ENCODE data around the gene CYP2B6.
"Not testable (repeated sequence)": the region's sequence is repeated elsewhere in the genome, so short reads cannot be mapped to it uniquely, and the experiment has no call there.

The CYP2B6 gene

GRCh38 chr19:40990972-40991381 lies at the start of gene CYP2B6:
Gene CYP2B6 (plus strand): TSS chr19:40991282. CDS start chr19:40991306, 24 bp downstream.
- FAIRE-seq: no peak
- DNase-seq (ENCODE audit: insufficient read length, low spot score): no peak

GRCh38 chr19:40941481-40942219 lies 49.4 kb upstream of the CYP2B6 start:
- no peak for DNase-seq (ENCODE audit: insufficient read length, low spot score)
- FAIRE-seq: no peak

DNA sequence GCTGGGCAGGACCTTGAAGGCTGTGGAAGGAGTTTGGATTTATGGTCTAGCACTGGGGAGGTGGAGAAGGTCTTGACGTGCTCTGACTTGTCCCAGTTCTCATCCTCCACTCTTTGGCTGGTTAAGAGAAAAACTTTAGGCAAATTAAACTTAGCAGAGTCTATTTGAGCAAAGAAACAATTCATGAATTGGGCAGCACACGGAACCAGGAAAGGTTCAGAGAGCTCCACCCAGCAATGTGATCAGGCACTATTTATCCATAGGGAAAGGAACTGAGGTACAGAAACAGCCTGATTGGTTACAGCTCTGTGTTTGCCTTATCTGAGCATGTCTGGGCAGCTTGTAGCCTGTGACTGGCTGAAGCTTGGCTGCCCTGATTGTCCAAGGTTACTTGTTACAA lies 45.4 kb upstream of the CYP2B6 start:
- FAIRE-seq (no peak), DNase-seq (ENCODE audit: insufficient read length, low spot score) (no peak)

DNA sequence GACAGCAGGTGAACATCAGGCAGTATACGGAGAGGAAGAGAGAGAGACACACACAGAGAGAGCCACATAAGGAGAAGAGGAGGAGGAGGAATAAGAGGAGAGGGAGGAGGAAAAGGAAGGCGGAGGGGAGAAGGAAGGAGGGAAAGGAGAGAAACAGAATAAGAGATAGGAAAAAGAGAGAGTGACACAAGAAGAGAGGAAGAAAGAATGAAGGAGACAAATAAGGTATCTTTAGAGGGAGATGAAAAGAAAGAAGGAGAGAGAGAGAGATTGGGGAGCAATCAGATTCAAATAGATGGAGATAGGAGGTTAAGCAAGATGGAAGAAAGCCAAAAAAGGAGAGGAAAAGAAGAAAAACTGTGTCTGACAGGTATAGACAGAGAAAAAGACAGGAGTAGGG lies 44.0 kb upstream of the CYP2B6 start:
- DNase-seq (ENCODE audit: insufficient read length, low spot score) (no peak), FAIRE-seq (no peak)

DNA sequence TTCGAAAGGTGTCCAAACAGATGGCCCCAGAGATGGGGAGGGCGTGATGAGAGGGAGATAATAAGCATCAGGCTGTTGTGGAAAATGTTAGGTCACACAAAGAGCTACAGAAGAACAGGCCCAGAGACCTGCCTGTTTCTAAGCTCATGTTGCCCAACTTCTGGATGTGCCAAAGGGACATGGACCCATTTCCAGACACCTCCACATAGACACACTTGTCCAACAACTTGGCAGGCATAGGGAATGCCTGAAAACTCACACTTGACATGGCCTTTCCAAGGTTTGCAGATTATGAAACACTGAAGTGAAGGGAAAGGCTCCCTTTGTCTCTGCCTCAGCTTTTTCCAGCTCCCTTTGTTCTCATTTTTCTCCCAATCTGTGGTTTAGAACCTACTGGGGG lies 43.5 kb upstream of the CYP2B6 start:
- FAIRE-seq (no peak), DNase-seq (ENCODE audit: insufficient read length, low spot score) (no peak)

GRCh38 chr19:40948580-40949299 lies 42.3 kb upstream of the CYP2B6 start:
- DNase-seq (ENCODE audit: insufficient read length, low spot score): no peak
- FAIRE-seq: no peak

GRCh38 chr19:40954573-40954972 lies 36.5 kb upstream of the CYP2B6 start:
- DNase-seq (ENCODE audit: insufficient read length, low spot score) (no peak), FAIRE-seq (no peak)

GRCh38 chr19:40959338-40959737 lies 31.7 kb upstream of the CYP2B6 start:
- no peak for DNase-seq (ENCODE audit: insufficient read length, low spot score)
- FAIRE-seq: no peak

DNA sequence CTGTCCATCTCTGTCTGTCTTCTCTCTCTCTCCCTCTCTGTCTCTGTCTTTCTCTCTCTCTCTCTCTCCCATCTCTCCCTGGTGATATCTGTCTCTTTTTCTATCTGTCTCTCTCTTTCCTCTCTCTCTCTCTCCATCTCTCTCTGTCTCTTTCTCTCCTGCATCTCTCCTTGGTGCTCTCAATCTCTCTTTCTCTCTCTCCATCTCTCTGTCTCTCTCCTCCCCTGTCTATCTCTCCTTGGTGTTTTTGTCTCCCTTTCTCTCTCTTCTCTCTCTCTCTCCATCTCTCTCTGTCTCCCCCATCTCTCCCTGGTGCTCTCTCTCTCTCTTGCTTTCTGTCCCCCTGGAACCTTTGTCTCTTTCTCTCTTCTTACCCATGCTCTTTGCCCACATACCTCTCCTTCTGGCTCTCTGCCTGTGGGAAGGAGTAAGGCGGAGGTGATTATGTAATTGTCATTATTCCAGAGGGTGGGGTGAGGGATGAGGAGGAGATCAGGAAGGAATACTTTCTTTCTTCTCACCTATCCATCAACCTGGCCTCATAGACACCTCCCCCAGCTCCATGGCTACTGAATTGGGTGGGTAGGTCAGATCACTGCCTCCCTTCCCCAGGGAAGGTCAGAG lies 30.9 kb upstream of the CYP2B6 start:
- no peak for FAIRE-seq
- no peak for DNase-seq (ENCODE audit: insufficient read length, low spot score)

GRCh38 chr19:40960780-40961179 lies 30.3 kb upstream of the CYP2B6 start:
- FAIRE-seq (no peak), DNase-seq (ENCODE audit: insufficient read length, low spot score) (no peak)

- no peak for FAIRE-seq
- DNase-seq (ENCODE audit: insufficient read length, low spot score): no peak
These were observed 28.6 kb upstream of the CYP2B6 start for GRCh38 chr19:40962460-40962961.

- not testable (repeated sequence) for FAIRE-seq; DNase-seq (ENCODE audit: insufficient read length, low spot score)
These were observed 26.7 kb upstream of the CYP2B6 start for GRCh38 chr19:40964361-40964760.

- DNase-seq (ENCODE audit: insufficient read length, low spot score); FAIRE-seq: not testable (repeated sequence)
These were observed 25.7 kb upstream of the CYP2B6 start for GRCh38 chr19:40965351-40965750.

DNA sequence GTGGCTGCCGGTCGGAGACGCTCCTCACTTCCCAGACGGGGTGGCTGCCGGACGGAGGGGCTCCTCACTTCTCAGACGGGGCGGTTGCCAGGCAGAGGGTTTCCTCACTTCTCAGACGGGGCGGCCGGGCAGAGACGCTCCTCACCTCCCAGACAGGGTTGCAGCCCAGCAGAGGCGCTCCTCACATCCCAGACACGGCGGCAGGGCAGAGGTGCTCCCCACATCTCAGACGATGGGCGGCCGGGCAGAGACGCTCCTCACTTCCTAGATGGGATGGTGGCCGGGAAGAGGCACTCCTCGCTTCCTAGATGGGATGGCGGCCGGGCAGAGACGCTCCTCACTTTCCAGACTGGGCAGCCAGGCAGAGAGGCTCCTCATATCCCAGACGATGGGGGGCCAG lies 24.5 kb upstream of the CYP2B6 start:
- not testable (repeated sequence) for DNase-seq (ENCODE audit: insufficient read length, low spot score); FAIRE-seq

DNA sequence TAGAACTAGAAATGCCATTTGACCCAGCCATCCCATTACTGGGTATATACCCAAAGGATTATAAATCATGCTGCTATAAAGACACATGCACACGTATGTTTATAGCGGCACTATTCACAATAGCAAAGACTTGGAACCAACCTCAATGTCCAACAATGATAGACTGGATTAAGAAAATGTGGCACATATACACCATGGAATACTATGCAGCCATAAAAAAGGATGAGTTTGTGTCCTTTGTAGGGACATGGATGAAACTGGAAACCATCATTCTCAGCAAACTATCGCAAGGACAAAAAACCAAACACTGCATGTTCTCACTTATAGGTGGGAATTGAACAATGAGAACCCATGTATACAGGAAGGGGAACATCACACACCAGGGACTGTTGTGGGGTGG lies 23.0 kb upstream of the CYP2B6 start:
- not testable (repeated sequence) for DNase-seq (ENCODE audit: insufficient read length, low spot score); FAIRE-seq

- DNase-seq (ENCODE audit: insufficient read length, low spot score); FAIRE-seq: not testable (repeated sequence)
These were observed 21.4 kb upstream of the CYP2B6 start for GRCh38 chr19:40969721-40970120.

DNA sequence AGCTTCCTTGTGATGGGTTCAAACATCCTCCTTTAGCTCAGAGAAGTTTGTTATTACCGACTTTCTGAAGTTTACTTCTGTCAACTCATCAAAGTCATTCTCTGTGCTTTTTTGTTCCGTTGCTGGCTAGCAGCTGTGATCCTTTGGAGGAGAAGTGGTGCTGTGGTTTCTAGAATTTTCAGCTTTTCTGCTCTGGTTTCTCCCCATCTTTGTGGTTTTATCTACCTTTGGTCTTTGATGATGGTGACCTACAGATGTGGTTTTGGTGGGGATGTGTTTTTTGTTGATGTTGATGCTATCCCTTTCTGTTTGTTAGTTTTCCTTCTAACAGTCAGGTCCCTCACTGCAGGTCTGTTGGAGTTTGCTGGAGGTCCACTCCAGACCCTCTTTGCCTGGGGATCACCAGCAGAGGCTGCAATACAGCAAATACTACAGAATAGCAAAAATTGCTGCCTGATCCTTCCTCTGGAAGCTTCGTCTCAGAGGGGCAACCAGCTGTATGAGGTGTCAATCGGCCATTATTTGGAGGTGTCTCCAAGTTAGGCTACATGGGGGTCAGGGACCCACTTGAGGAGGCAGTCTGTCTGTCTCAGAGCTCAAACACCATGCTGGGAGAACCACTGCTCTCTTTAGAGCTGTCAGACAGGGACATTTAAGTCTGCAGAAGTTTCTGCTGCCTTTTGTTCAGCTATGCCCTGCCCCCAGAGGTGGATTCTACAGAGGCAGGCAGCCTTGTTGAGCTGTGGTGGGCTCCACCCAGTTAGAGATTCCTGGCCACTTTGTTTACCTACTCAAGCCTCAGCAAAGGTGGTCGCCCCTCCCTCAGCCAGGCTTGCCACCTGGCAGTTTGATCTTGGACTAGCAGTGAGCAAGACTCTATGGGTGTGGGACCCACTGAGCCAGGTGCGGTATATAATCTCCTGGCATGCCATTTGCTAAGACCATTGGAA lies 20.4 kb upstream of the CYP2B6 start:
- FAIRE-seq; DNase-seq (ENCODE audit: insufficient read length, low spot score): not testable (repeated sequence)

- DNase-seq (ENCODE audit: insufficient read length, low spot score) (peak; percentile 75), FAIRE-seq (peak; percentile 64)
These were observed 16.4 kb upstream of the CYP2B6 start for GRCh38 chr19:40974633-40975037.

GRCh38 chr19:40976134-40976533 lies 14.9 kb upstream of the CYP2B6 start:
- DNase-seq (ENCODE audit: insufficient read length, low spot score): no peak
- FAIRE-seq: no peak

- FAIRE-seq: no peak
- DNase-seq (ENCODE audit: insufficient read length, low spot score): no peak
These were observed 14.4 kb upstream of the CYP2B6 start for GRCh38 chr19:40976724-40977123.

Data from GM19239 (cell line).